ENCODE results near the gene ZCCHC9. TPM values are rescaled to one million over a fixed set of nuclear protein-coding genes. Genes with fewer than 3 reads are reported as not detected.

The ZCCHC9 gene
- total RNA-seq, 1 donor from 2014 or later = 22.5 TPM

- TF ChIP-seq CTCF (IDR thresholded peaks at IDR 0.05; ENCODE audit: insufficient read depth, low read depth, low read length) = no peak
- no peak for TF ChIP-seq EZH2 (IDR thresholded peaks at IDR 0.05; ENCODE audit: insufficient read depth, low read length)
- H3K9me3 Mint-ChIP-seq (ENCODE audit: unreplicated experiment) = no peaks in the 10 kb centered on the region
Measured at GRCh38 chr5:81252904-81253303, 48.5 kb upstream of the ZCCHC9 start.

GRCh38 chr5:81253875-81254274 is 47.5 kb upstream of the ZCCHC9 start:
- Mint-ChIP-seq H3K27me3 (ENCODE audit: low read depth, unreplicated experiment) (no peaks in the 10 kb centered on the region), H3K9me3 (ENCODE audit: unreplicated experiment) (no peaks in the 10 kb centered on the region), H3K27ac (ENCODE audit: unreplicated experiment) (no peak overlapping the region), H3K4me3 (ENCODE audit: unreplicated experiment) (no peak overlapping the region), H3K36me3 (ENCODE audit: low read depth, unreplicated experiment) (peaks cover 3% of the 10 kb centered on the region), H3K4me1 (ENCODE audit: low read depth, unreplicated experiment) (no peaks in the 10 kb centered on the region)
- Histone ChIP-seq H3K27me3 (ENCODE audit: insufficient read depth, low read length) (no peaks in the 10 kb centered on the region), H2AFZ (ENCODE audit: low read depth, low read length) (no peak overlapping the region), H3K36me3 (ENCODE audit: insufficient read depth, low read length) (no peaks in the 10 kb centered on the region), H3K4me2 (ENCODE audit: low read length) (no peak overlapping the region), H3K4me1 (ENCODE audit: insufficient read depth, low read length) (no peaks in the 10 kb centered on the region), H3K9ac (ENCODE audit: low read length) (no peak overlapping the region), H3K27ac (ENCODE audit: low read depth, low read length) (no peak overlapping the region), H3K79me2 (ENCODE audit: insufficient read depth, low read length) (no peaks in the 10 kb centered on the region), H4K20me1 (ENCODE audit: insufficient read depth, low read length) (peaks cover 7% of the 10 kb centered on the region), H3K4me3 (ENCODE audit: insufficient read depth, low read depth, low read length) (no peak overlapping the region), H3K9me3 (ENCODE audit: insufficient read depth, low read depth, low read length) (no peaks in the 10 kb centered on the region)
- no peak for TF ChIP-seq CTCF (IDR thresholded peaks at IDR 0.05; ENCODE audit: insufficient read depth, low read depth, low read length)
- TF ChIP-seq EZH2 (IDR thresholded peaks at IDR 0.05; ENCODE audit: insufficient read depth, low read length) = no peak
- FAIRE-seq = no peak
- DNase-seq (ENCODE audit: low read depth) = no peak

More at GRCh38 chr5:81252904-81253303, 48.5 kb upstream of the ZCCHC9 start:
- Mint-ChIP-seq H3K4me1 (ENCODE audit: low read depth, unreplicated experiment) (peaks cover 5% of the 10 kb centered on the region), H3K36me3 (ENCODE audit: low read depth, unreplicated experiment) (peaks cover 3% of the 10 kb centered on the region), H3K27ac (ENCODE audit: unreplicated experiment) (no peak overlapping the region), H3K27me3 (ENCODE audit: low read depth, unreplicated experiment) (no peaks in the 10 kb centered on the region), H3K4me3 (ENCODE audit: unreplicated experiment) (no peak overlapping the region)
- no peaks in the 10 kb centered on the region for H3K27me3 ChIP-seq (ENCODE audit: insufficient read depth, low read length)
- FAIRE-seq (no peak), DNase-seq (ENCODE audit: low read depth) (no peak)
- H4K20me1 ChIP-seq (ENCODE audit: insufficient read depth, low read length) = peaks cover 7% of the 10 kb centered on the region
- no peaks in the 10 kb centered on the region for H3K9me3 ChIP-seq (ENCODE audit: insufficient read depth, low read depth, low read length)
- no peak overlapping the region for H3K9ac ChIP-seq (ENCODE audit: low read length)
- H3K27ac ChIP-seq (ENCODE audit: low read depth, low read length) = no peak overlapping the region
- H3K4me1 ChIP-seq (ENCODE audit: insufficient read depth, low read length) = peaks cover 4% of the 10 kb centered on the region
- no peaks in the 10 kb centered on the region for H3K36me3 ChIP-seq (ENCODE audit: insufficient read depth, low read length)
- H2AFZ ChIP-seq (ENCODE audit: low read depth, low read length) = no peak overlapping the region
- H3K4me3 ChIP-seq (ENCODE audit: insufficient read depth, low read depth, low read length) = no peak overlapping the region
- H3K79me2 ChIP-seq (ENCODE audit: insufficient read depth, low read length) = no peaks in the 10 kb centered on the region
- no peak overlapping the region for H3K4me2 ChIP-seq (ENCODE audit: low read length)

- Histone ChIP-seq H3K4me2 (ENCODE audit: low read length) (no peak overlapping the region), H3K36me3 (ENCODE audit: insufficient read depth, low read length) (no peaks in the 10 kb centered on the region), H3K4me3 (ENCODE audit: insufficient read depth, low read depth, low read length) (no peak overlapping the region), H3K79me2 (ENCODE audit: insufficient read depth, low read length) (no peaks in the 10 kb centered on the region), H3K9me3 (ENCODE audit: insufficient read depth, low read depth, low read length) (no peaks in the 10 kb centered on the region), H2AFZ (ENCODE audit: low read depth, low read length) (no peak overlapping the region), H3K27ac (ENCODE audit: low read depth, low read length) (no peak overlapping the region), H3K9ac (ENCODE audit: low read length) (no peak overlapping the region), H3K4me1 (ENCODE audit: insufficient read depth, low read length) (no peaks in the 10 kb centered on the region), H3K27me3 (ENCODE audit: insufficient read depth, low read length) (no peaks in the 10 kb centered on the region), H4K20me1 (ENCODE audit: insufficient read depth, low read length) (peaks cover 11% of the 10 kb centered on the region)
- Mint-ChIP-seq H3K4me3 (ENCODE audit: unreplicated experiment) (no peak overlapping the region), H3K9me3 (ENCODE audit: unreplicated experiment) (peaks cover 4% of the 10 kb centered on the region), H3K27ac (ENCODE audit: unreplicated experiment) (no peak overlapping the region), H3K27me3 (ENCODE audit: low read depth, unreplicated experiment) (no peaks in the 10 kb centered on the region), H3K36me3 (ENCODE audit: low read depth, unreplicated experiment) (peaks cover 8% of the 10 kb centered on the region), H3K4me1 (ENCODE audit: low read depth, unreplicated experiment) (no peaks in the 10 kb centered on the region)
- no peak for DNase-seq (ENCODE audit: low read depth)
- TF ChIP-seq EZH2 (IDR thresholded peaks at IDR 0.05; ENCODE audit: insufficient read depth, low read length) (no peak), CTCF (IDR thresholded peaks at IDR 0.05; ENCODE audit: insufficient read depth, low read depth, low read length) (no peak)
- no peak for FAIRE-seq
Measured at GRCh38 chr5:81254886-81255559, 46.4 kb upstream of the ZCCHC9 start.

Data from astrocyte (in vitro differentiated cells and primary cell).